ENCODE measurements around the gene PDE4C.

GRCh38 chr19:18220632-18221275, 5.5 kb downstream of the PDE4C start:
- TF ChIP-seq CTCF (IDR thresholded peaks at IDR 0.05): no peak
- TF ChIP-seq POLR2A (IDR thresholded peaks at IDR 0.05): no peak
